GM12873 (cell line): ENCODE results near the gene DARS1.

Source experiments
- TF ChIP-seq, protein P1 (sequence below): IDR thresholded peaks from 2 replicates; pipeline ENCODE4 v1.5.1; 2012; ENCODE audit warnings: low read depth, mild to moderate bottlenecking, moderate library complexity, low read length, control low read depth; ENCODE audit not compliant: insufficient read depth; ENCODE audit errors: missing control alignments

The DARS1 gene

GRCh38 chr2:135951041-135951583 is 34.3 kb downstream of the DARS1 start:
- TF ChIP-seq, protein P1, sequence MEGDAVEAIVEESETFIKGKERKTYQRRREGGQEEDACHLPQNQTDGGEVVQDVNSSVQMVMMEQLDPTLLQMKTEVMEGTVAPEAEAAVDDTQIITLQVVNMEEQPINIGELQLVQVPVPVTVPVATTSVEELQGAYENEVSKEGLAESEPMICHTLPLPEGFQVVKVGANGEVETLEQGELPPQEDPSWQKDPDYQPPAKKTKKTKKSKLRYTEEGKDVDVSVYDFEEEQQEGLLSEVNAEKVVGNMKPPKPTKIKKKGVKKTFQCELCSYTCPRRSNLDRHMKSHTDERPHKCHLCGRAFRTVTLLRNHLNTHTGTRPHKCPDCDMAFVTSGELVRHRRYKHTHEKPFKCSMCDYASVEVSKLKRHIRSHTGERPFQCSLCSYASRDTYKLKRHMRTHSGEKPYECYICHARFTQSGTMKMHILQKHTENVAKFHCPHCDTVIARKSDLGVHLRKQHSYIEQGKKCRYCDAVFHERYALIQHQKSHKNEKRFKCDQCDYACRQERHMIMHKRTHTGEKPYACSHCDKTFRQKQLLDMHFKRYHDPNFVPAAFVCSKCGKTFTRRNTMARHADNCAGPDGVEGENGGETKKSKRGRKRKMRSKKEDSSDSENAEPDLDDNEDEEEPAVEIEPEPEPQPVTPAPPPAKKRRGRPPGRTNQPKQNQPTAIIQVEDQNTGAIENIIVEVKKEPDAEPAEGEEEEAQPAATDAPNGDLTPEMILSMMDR = no peak

DNA sequence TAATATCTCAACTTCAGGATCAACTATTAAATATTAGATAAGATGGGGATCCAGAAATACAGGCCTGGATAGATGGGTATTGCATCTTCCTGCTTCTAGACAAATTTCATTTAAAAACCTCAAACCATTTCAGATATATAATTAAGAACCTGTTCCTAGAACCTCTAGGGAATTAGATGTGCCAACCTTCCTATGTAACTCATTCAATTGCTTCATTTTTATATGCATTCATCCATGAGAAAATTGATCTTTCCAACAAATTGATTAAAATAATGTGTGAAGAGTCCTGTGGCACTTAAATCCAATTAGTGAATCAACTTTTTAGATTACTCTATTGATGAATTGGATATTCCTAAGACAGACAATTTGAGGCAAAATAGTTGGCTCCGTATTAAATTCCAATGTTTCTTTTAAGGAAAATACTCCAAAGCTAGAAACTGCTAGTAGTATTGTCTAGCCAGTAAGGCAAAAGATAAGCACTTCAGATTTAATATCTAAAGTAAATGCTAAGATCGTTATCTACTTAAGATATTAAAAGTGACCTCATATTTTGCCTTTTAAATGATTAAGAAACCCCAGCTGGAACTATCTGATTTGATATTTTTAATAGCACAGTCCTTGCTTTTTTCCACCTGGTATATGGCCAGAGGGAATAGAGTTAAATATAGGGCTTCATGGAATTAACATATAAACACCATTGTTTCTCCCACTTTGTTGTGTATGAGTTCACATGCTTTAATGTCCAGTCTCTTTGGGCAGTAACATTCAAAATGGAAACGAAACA is 35.8 kb downstream of the DARS1 start:
- TF ChIP-seq, protein P1 = no peak

DNA sequence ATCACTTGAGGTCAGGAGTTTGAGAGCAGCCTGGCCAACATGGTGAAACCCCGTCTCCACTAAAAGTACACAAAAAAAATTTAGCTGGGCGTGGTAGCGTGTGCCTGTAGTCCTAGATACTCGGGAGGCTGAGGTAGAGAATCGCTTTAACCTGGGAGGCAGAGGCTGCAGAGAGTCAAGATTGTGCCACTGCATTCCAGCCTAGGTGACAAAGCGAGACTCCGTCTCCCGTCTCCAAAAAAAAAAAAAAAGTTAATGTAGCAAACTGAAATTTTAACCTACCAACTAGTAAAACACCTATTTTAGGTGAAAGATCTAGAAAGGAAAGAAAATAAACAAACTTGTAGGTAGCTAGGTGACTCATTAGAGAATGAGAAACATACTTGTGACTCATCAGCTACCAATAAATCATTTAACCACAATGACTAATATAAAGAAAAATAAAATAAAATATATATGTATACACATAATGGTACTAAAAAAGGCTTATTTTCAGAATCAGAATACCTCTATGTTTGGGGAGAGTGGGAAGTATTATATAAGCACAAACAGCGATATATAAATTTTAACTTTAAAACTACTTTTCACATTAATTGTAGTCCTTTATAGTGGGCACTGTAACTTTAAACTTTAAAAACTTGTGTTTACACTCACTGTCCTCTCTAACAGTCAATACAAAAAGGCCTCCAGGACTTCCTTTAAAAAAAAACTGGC is 36.6 kb downstream of the DARS1 start:
- TF ChIP-seq, protein P1 = no peak

DNA sequence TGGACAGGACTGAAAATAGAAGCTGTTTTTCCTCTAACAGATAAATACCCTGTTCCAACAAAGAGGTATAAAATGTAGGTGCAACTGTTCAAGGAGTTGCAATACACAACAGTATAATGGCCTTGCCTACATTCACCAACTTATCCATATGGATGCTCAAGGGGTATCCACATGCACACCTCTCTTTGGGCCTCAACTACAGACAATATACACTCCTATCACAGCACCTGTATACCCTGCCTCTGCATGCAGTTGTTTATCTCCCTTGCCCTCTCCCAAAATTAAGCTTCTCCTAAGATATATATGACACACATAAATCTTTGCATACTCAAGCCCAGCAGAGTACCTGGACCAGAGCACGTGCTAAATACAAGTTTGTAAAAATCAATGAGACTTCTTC is 37.3 kb downstream of the DARS1 start:
- TF ChIP-seq, protein P1 = no peak

DNA sequence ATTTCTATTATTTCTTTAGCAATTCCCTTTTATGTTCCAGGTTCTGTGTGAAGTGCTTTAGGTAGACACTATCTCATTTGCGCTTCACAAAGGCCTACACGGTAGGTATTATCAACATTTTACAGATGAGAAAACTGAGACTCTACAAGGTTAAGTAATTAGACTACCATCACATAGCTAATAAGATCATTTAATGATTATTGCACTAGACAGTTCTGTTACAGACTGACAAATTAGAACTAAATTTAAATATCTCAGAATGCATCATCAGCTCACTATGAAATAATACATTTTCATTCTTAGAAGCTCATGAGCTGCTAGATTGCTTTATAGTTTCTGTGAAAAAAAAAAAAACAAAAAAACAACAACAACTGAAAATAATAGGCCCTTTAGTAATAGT is 37.9 kb downstream of the DARS1 start:
- TF ChIP-seq, protein P1 = no peak

DNA sequence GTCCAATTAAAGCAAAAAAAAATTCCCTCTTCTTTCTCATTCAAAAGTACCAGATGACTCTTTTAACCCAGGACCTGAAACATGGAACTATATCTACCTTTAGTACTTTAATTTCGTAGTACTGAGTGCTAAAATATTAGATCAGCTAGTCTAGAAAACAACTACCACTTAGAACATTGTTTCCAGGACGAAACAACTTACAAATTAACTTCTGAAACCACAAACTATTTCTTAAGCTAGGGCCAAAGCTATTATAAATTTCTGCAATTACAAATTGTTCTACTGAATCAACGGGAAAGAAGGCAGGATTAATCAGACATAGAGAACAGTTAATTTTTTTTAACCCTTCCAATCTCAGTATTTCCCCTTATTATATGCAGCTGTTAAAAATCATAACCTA is 39.9 kb downstream of the DARS1 start:
- TF ChIP-seq, protein P1 = no peak

DNA sequence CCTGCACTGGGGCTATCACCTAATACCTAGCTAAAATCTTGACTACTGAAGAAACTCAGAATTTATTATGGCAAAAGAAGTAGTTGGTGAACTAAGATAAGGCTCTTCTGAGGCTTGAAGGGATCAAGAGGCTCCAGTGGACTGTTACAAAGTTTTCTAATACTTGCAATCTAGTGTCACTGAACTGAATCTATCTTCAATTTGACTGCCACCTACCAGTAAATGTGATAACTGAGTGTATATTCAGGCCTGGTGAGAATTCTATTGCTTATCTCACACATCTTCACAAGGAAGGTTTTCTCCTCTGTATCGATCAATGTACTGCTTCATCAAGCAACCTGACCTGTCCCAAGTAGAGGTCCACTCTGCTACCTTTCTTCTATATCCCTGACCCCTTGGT is 40.8 kb downstream of the DARS1 start:
- TF ChIP-seq, protein P1 = no peak
